Aorta (tissue), 5 donors: ENCODE results near the gene IFT57. TPM values are rescaled to one million over a fixed set of nuclear protein-coding genes. Genes with fewer than 3 reads are reported as not detected.
A peak's percentile ranks its signal among the peaks of the same experiment; 100 is the strongest.

Source experiments
- ATAC-seq: fragments of 200-7000 bp; cut with Tn5 transposase; one replicate; pipeline ENCODE4 v1.9.1; 2022; ENCODE audit warnings: moderate library complexity; ENCODE audit not compliant: low FRiP score
- DNase-seq, 2 donors: peaks; one replicate each; pipeline ENCODE4 v3.0.0-alpha.2; 2020
- H3K27ac ChIP-seq, 2 donors: one replicate each; pipeline ENCODE4 v1.5.1; 2013; ENCODE audit warnings: low read length in 2 of 2, mild to moderate bottlenecking in 2 of 2, moderate library complexity in 2 of 2, control low read depth in 1 of 2, inconsistent platforms in 1 of 2, low read depth in 1 of 2
- H3K27me3 ChIP-seq, 2 donors: one replicate each; pipeline ENCODE4 v1.6.1; 2013; ENCODE audit warnings: control low read depth in 1 of 2, low read length in 1 of 2, mild to moderate bottlenecking in 1 of 2, moderate library complexity in 1 of 2; ENCODE audit not compliant: insufficient read depth in 2 of 2, control insufficient read depth in 1 of 2
- H3K36me3 ChIP-seq, 2 donors: one replicate each; pipeline ENCODE4 v1.6.1; 2013; ENCODE audit warnings: control low read depth in 1 of 2, low read length in 1 of 2, mild to moderate bottlenecking in 1 of 2; ENCODE audit not compliant: insufficient read depth in 2 of 2, control insufficient read depth in 1 of 2
- H3K4me1 ChIP-seq, 2 donors: one replicate each; pipeline ENCODE4 v1.6.1; 2013; ENCODE audit warnings: low read length in 2 of 2, control low read depth in 1 of 2, mild to moderate bottlenecking in 1 of 2, moderate library complexity in 1 of 2; ENCODE audit not compliant: insufficient read depth in 2 of 2, control insufficient read depth in 1 of 2
- H3K4me3 ChIP-seq, 2 donors: one replicate each; pipeline ENCODE4 v1.5.1; 2013; ENCODE audit warnings: low read length in 2 of 2, control low read depth in 1 of 2, mild to moderate bottlenecking in 1 of 2
- H3K9me3 ChIP-seq: one replicate; pipeline ENCODE4 v1.6.1; 2013; ENCODE audit warnings: mild to moderate bottlenecking, low read length; ENCODE audit not compliant: control insufficient read depth
- WGBS, 2 donors: extraction: QIAGEN DNeasy Blood & Tissue Kit; methylation state at CpG; one replicate each; pipeline ENCODE4 v1.1.7; 2013; 5-methylcytosine and 5-hydroxymethylcytosine counted together
- intact Hi-C, 2 donors: fragments of 100-400 bp; cut with DNase I; formaldehyde crosslinking; loops; one replicate each; pipeline versions ENCODE4 v1.14.2 to v1.15.0; 2022
- polyA plus RNA-seq, 2 donors: library from polyadenylated mRNA; stranded (reverse); fragments of 200-250 nt; gene quantifications; one replicate each; pipeline ENCODE4 v1.2.3, GENCODE V29; 2013
- total RNA-seq, 2 donors: library from RNA; stranded (reverse); fragmentation: NEBNext Ultra II Directional; extraction: Animal tissue kit (Norgen Biotek cat#: 25700); gene quantifications; one replicate each; pipeline ENCODE4 v1.2.1, GENCODE V29; 2021
- donor health status: healthy with polysubstance abuse.
- donor health status: Bipolar disorder and iron deficiency.
- donor health status: DM: no; HTN: no; CAD: no.
- donor health status: DM: no; HTN: no; CAD: no.
- donor health status: DM: yes; HTN: yes; CAD: no.

Gene IFT57
- total and polyA plus RNA-seq, 4 donors = 38.3 to 53.0 (median 43.5) TPM

- WGBS, 2 donors = 92 to 93% methylated on average over 9 of the region's 9 CpGs
Measured at GRCh38 chr3:108131475-108132134, 90.6 kb downstream of the IFT57 start.

GRCh38 chr3:108130701-108131474 lies 91.3 kb downstream of the IFT57 start:
- ATAC-seq (peak; percentile 53), DNase-seq (no peak)
- Histone ChIP-seq H3K4me3 (no peak overlapping the region), H3K27me3 (no peaks in the 10 kb centered on the region), H3K9me3 (no peaks in the 10 kb centered on the region), H3K27ac (no peak overlapping the region), H3K36me3 (no peaks in the 10 kb centered on the region), H3K4me1 (no peaks in the 10 kb centered on the region)
- intact Hi-C loops = no loop called here

More at GRCh38 chr3:108131475-108132134, 90.6 kb downstream of the IFT57 start:
- H3K36me3 ChIP-seq = no peaks in the 10 kb centered on the region
- no peak for DNase-seq
- H3K4me1 ChIP-seq = no peaks in the 10 kb centered on the region
- intact Hi-C loops = no loop called here
- ATAC-seq = no peak
- no peak overlapping the region for H3K4me3 ChIP-seq
- peak overlapping the region in 1 of 2 donors; percentile 21 for H3K27ac ChIP-seq
- H3K9me3 ChIP-seq = no peaks in the 10 kb centered on the region
- H3K27me3 ChIP-seq = no peaks in the 10 kb centered on the region

GRCh38 chr3:108130236-108130635 lies 92.0 kb downstream of the IFT57 start:
- DNase-seq (no peak), ATAC-seq (no peak)
- Histone ChIP-seq H3K9me3 (no peaks in the 10 kb centered on the region), H3K36me3 (no peaks in the 10 kb centered on the region), H3K27me3 (no peaks in the 10 kb centered on the region), H3K27ac (no peak overlapping the region), H3K4me3 (no peak overlapping the region), H3K4me1 (no peaks in the 10 kb centered on the region)
- 89 to 93% methylated on average over 4 of the region's 4 CpGs for WGBS, 2 donors
- intact Hi-C loops = no loop called here

GRCh38 chr3:108127301-108127988 lies 94.8 kb downstream of the IFT57 start:
- intact Hi-C loops = no loop called here
- 81 to 85% methylated on average over 9 of the region's 9 CpGs for WGBS, 2 donors
- Histone ChIP-seq H3K4me3 (no peak overlapping the region), H3K4me1 (no peaks in the 10 kb centered on the region), H3K27me3 (no peaks in the 10 kb centered on the region), H3K36me3 (no peaks in the 10 kb centered on the region), H3K9me3 (no peaks in the 10 kb centered on the region), H3K27ac (no peak overlapping the region)
- no peak for ATAC-seq
- no peak for DNase-seq

GRCh38 chr3:108126348-108126747 lies 95.9 kb downstream of the IFT57 start:
- intact Hi-C loops = no loop called here
- 90 to 94% methylated on average over 1 of the region's 1 CpG for WGBS, 2 donors
- H3K36me3 ChIP-seq = no peaks in the 10 kb centered on the region

GRCh38 chr3:108125550-108126071 lies 96.6 kb downstream of the IFT57 start:
- H3K27me3 ChIP-seq = no peaks in the 10 kb centered on the region
- intact Hi-C loops = no loop called here
- no peak overlapping the region for H3K4me3 ChIP-seq
- H3K9me3 ChIP-seq = no peaks in the 10 kb centered on the region
- DNase-seq (no peak), ATAC-seq (no peak)
- WGBS, 2 donors = 63 to 67% methylated on average over 6 of the region's 6 CpGs
- H3K27ac ChIP-seq = no peak overlapping the region
- H3K4me1 ChIP-seq = no peaks in the 10 kb centered on the region
- no peaks in the 10 kb centered on the region for H3K36me3 ChIP-seq

More at GRCh38 chr3:108126348-108126747, 95.9 kb downstream of the IFT57 start:
- no peaks in the 10 kb centered on the region for H3K4me1 ChIP-seq
- no peak overlapping the region for H3K27ac ChIP-seq
- H3K9me3 ChIP-seq = no peaks in the 10 kb centered on the region
- no peak overlapping the region for H3K4me3 ChIP-seq
- no peaks in the 10 kb centered on the region for H3K27me3 ChIP-seq
- ATAC-seq = no peak
- DNase-seq = no peak

- H3K27ac ChIP-seq = no peak overlapping the region
Measured at GRCh38 chr3:108125153-108125543, 97.1 kb downstream of the IFT57 start.

GRCh38 chr3:108124337-108125152 lies 97.7 kb downstream of the IFT57 start:
- Histone ChIP-seq H3K27me3 (no peaks in the 10 kb centered on the region), H3K4me3 (no peak overlapping the region), H3K9me3 (no peaks in the 10 kb centered on the region), H3K36me3 (no peaks in the 10 kb centered on the region), H3K27ac (no peak overlapping the region), H3K4me1 (no peaks in the 10 kb centered on the region)
- WGBS, 2 donors = 81 to 82% methylated on average over 10 of the region's 10 CpGs
- intact Hi-C loops = no loop called here
- DNase-seq = no peak
- peak; percentile 21 for ATAC-seq

More at GRCh38 chr3:108125153-108125543, 97.1 kb downstream of the IFT57 start:
- DNase-seq = no peak
- Histone ChIP-seq H3K36me3 (no peaks in the 10 kb centered on the region), H3K4me3 (no peak overlapping the region), H3K27me3 (no peaks in the 10 kb centered on the region), H3K9me3 (no peaks in the 10 kb centered on the region), H3K4me1 (no peaks in the 10 kb centered on the region)
- 92 to 96% methylated on average over 4 of the region's 4 CpGs for WGBS, 2 donors
- no peak for ATAC-seq
- intact Hi-C loops = no loop called here
